Measurements from ENCODE around the gene ATP11A.

GRCh38 chr13:112831196-112831595 lies 141.4 kb downstream of the ATP11A start:
- TF ChIP-seq CTCF (IDR thresholded peaks at IDR 0.05; ENCODE audit: low read depth, low read length) (no peak), EZH2phosphoT487 (IDR thresholded peaks at IDR 0.05; ENCODE audit: low read depth) (no peak)
